Esophagus squamous epithelium (tissue), 4 donors: ENCODE data around the gene FOXQ1.

Experiments
- CTCF ChIP-seq, 6 experiments: fragments of 450-650 bp in 4 of 6; fragments of 200-600 bp in 2 of 6; sonication (generic) in 2 of 6; IDR thresholded peaks; one replicate each; pipeline ENCODE4 v1.5.1; 2016 to 2019; ENCODE audit warnings: antibody characterized with exemption in 6 of 6, mild to moderate bottlenecking in 4 of 6, moderate library complexity in 4 of 6
- POLR2A ChIP-seq, 4 donors: fragments of 450-650 bp; IDR thresholded peaks; one replicate each; pipeline ENCODE4 v1.6.1; 2017; ENCODE audit warnings: antibody characterized with exemption in 4 of 4, mild to moderate bottlenecking in 4 of 4, moderate library complexity in 3 of 4

DNA sequence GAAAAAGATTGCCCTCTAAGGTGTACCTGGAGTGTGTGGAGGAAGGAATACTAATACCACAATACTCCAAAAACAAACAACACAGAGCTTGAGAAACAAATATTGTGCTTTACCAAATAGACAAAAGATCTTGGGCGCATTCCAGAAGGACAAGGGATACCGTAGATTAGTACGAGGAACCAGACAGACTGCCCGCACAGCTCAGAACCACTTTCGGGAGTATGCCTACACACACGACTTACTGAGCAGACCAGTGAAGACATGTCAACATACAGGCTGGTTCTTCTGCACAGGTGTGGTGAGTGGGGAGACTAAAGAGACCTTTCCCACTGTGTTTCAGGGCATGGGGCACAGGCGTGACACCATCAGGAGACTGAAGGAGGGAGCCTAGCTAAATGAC is 15.8 kb upstream of the FOXQ1 start:
- TF ChIP-seq POLR2A (IDR thresholded peaks at IDR 0.05): no peak
- TF ChIP-seq CTCF (IDR thresholded peaks at IDR 0.05): no peak
